ENCODE measurements around the gene SUFU.
"Not testable (repeated sequence)": the region's sequence is repeated elsewhere in the genome, so short reads cannot be mapped to it uniquely, and the experiment has no call there.

Gene SUFU

GRCh38 chr10:102514487-102515311 is 10.9 kb downstream of the SUFU start:
- DNase-seq (ENCODE audit: low read depth in 2 of 2), result no peak

GRCh38 chr10:102515724-102516123 is 12.0 kb downstream of the SUFU start:
- DNase-seq (ENCODE audit: low read depth in 2 of 2), result no peak

DNA sequence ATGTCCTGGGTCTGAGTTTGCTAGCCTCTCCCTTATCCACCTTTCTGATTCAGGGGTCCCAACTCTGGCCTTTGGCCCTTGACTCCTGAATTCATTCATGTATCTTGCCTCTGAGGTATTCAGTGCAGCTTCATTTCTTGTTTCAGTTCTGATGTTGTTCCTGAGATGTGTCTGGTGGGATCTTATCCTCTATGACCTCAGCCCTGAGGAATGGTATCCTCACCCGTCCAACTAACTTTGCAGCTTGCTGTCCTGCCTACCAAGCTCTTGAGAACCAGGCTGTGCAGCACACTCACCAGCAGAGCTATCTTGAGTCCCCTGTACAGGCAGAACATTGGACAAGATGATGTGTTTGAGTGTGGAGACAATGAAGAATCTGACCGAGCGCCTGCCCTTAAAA is 13.8 kb downstream of the SUFU start:
- DNase-seq (ENCODE audit: low read depth in 2 of 2), result no peak

- no peak for DNase-seq (ENCODE audit: low read depth in 2 of 2)
Measured at GRCh38 chr10:102519246-102519825, 15.6 kb downstream of the SUFU start.

DNA sequence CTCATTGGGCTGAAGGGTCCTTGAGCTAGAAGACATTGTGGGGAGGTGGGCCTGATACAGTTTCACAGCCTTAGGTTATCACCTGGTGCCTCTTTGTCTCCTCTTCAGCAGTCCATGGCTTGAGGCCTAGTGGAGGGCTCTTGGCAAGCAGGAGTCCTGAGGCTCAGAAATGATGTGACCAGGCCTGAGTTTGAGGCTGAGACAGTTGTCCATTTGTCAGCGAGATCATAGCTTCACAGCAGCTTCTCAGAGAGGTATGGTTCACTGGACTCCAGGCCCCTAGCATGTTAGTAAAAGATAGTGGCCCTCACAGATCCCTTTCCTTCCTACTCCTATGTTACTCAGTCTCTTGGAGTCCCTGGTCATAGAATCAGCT is 19.1 kb downstream of the SUFU start:
- DNase-seq (ENCODE audit: low read depth in 2 of 2), result no peak

DNA sequence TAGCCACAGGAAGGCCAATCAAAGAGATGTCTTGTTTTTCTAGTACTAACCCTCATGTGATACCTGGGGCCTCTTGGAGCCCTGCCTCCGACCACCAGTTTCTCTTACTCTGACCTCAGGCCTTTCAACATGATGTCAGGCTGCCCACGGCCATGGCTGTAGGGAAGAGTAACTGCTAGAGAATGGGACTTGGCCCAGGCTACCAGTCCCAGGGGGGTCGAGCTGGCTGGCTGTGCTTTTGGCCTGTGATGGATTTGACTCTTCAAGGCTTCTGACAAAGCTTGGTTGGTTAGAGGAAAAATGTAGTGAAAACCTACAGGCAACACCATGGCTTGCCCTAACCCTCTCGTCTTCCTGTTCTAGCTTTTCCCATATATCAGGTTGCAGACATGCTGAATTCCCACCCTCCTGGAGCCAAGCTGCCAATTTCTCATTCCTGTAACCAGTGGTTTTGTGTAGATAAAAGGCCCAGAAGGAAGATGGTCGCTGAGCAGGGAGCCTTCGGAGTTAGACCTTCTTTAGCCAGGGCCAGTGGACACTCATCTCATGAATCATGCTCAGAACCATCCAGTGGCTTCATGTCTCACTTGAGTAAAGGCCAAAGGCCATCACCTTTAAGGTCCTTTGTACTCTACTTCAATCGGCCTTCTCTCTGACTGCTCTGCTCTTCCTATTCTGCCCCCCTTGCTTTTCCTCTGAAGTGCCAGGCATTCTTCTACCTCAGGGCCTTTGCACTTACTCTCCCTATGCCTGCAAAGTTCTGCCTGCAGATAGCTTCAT is 19.7 kb downstream of the SUFU start:
- DNase-seq (ENCODE audit: low read depth in 2 of 2), result no peak

GRCh38 chr10:102524746-102525145 is 21.0 kb downstream of the SUFU start:
- DNase-seq (ENCODE audit: low read depth in 2 of 2), result no peak

DNA sequence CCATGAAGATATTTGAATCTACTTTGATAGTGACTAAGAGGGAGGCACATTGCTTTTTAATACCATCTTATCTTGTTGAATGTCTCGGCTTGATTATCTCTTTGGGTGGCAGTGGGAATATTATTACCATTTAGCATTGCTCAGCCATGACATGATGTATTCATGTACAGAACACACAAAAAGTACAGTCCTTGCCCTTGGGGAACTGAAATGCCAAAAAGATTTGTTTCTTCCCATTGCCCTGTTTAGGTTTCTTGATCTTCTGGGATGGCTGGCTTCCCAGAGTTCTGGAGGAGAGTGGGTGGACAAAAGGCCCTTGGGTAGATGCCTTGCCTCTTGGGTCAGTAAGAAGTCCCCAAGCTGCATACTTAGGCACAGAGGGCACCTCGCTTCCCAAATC is 23.8 kb downstream of the SUFU start:
- DNase-seq (ENCODE audit: low read depth in 2 of 2), result no peak

GRCh38 chr10:102534333-102534732 is 30.6 kb downstream of the SUFU start:
- no peak for DNase-seq (ENCODE audit: low read depth in 2 of 2)

DNA sequence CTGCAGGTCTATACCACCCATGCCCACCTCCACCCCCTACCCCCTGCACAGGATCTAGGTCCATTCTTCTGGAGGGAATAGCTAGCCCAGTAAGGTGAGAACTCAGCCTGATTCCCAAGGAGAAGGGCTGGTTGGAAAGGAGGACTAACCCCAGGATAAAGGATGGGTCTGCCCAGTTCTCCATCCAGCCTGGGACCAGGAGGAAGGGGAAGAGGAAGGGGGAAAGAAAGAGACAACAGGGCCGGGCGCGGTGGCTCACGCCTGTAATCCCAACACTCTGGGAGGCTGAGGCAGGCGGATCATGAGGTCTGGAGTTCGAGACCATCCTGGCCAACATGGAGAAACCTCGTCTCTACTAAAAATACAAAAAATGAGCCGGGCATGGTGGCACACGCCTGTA is 31.2 kb downstream of the SUFU start:
- DNase-seq (ENCODE audit: low read depth in 2 of 2), result not testable (repeated sequence)

GRCh38 chr10:102535481-102536147 is 31.8 kb downstream of the SUFU start:
- no peak for DNase-seq (ENCODE audit: low read depth in 2 of 2)

DNA sequence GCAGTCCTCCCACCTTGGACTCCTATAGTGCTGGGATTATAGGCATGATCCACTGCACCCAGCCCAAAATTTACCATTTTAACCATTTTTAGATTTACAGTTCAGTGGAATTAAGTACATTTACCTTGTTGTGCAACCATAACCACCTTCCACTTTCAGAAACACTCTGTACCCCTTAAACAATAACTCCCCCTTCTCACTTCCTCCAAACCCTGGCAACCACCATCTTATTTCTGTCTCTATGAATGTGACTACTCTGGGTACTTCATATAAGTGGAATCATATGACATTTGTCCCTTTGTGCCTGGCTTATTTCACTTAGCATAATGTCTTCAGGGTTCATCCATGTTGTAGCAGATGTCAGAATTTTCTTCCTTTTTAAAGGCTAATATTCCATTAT is 33.6 kb downstream of the SUFU start:
- no peak for DNase-seq (ENCODE audit: low read depth in 2 of 2)

DNA sequence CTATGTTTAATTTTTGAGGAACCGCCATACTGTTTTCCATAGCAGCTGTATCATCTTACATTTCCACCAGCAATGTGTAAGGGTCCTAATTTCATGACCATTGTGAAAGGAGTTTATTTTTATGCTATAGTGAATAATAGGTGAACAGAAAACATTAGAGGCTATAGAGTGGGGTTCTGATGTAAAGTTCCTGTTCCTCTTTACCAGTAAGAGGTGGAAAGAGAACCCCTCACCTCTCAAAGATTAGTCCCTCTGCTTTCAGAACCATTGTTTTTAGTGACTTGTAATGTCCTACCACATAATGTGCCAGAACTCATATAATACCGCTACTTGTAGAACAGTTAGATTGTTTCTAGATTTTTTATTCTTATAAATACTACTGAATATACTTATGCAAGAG is 34.2 kb downstream of the SUFU start:
- no peak for DNase-seq (ENCODE audit: low read depth in 2 of 2)

GRCh38 chr10:102538811-102539210 is 35.0 kb downstream of the SUFU start:
- DNase-seq (ENCODE audit: low read depth in 2 of 2), result no peak

DNA sequence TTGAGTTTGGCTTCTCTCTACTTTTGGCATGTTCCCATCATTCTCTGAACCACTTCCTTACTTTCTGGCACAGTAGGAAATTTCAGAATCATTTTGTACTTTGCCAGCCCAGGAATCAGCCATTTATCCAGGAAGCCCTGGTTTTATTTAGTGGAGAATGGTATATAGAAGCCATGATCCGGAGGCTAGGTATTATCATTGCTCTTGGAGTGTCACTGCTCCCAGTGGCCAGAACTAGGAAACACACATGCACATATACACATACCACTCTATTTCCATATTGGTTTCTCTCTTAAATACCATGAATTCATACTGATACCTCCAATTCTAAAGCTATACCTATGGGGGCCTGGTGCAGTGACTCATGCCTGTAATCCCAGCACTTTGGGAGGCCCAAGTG is 36.3 kb downstream of the SUFU start:
- peak in 1 of 2 donors; percentile 4 for DNase-seq (ENCODE audit: low read depth in 2 of 2)

DNA sequence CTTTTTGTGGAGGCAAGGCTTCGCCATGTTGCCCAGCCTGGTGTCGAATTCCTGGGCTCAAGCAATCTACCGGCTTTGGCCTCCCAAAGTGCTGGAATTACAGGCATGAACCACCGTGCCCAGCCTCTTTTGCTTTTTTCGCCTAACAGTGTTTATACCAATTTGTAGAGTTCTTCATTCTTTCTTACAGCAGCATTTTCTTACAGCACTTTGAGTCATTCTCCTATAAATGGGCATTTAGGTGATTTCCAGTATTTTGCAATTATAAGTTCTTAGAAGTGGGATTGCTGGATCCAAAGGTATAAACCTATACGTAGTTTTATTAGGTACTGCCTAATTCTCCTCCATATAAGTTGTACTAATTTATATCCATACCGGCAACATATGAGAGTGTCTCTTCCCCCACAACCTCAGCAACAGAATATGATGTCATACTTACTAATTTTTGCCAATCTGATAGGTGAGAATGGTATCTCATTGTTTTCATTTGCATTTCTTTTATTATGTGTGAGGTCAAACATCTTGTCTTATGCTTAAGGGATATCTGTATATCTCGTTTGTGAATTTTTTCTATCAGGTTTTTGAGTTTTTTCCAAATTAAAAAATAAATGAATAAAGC is 39.1 kb downstream of the SUFU start:
- DNase-seq (ENCODE audit: low read depth in 2 of 2), result no peak

- no peak for DNase-seq (ENCODE audit: low read depth in 2 of 2)
Measured at GRCh38 chr10:102545265-102545871, 41.6 kb downstream of the SUFU start.

GRCh38 chr10:102545997-102546396 is 42.2 kb downstream of the SUFU start:
- DNase-seq (ENCODE audit: low read depth in 2 of 2), result no peak

- no peak for DNase-seq (ENCODE audit: low read depth in 2 of 2)
Measured at GRCh38 chr10:102546606-102547320, 43.0 kb downstream of the SUFU start.

DNA sequence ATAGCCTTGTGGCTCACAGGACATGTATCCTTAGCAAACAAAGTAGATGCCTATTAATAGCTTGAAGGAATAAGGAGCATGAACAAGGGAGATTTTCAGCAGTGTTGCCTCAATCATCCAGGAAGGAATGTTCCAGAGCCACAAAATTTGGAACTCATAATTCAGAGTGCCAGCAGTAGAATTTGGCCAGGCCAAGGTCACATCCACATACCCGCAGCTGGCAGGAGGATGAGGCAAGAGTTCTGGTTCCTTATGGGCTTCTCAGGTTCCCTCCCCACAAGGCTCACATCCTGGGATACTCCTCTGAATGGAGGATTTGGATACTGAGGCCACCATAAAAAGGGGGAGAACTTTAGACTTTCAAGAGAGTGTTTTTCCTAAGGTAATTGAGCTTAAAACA is 45.8 kb downstream of the SUFU start:
- DNase-seq (ENCODE audit: low read depth in 2 of 2), result no peak

All from stimulated activated CD8-positive, alpha-beta memory T cell treated with anti-CD3 and anti-CD28 coated beads, Interleukin-15, amount 100 ng/mL, for 48 hours (primary cell).